ENCODE data around the gene NXT1. TPM values are rescaled to one million over a fixed set of nuclear protein-coding genes. Genes with fewer than 3 reads are reported as not detected.

NXT1 gene
- total RNA-seq, 1 experiment from 2014 or later: 34.1 TPM

DNA sequence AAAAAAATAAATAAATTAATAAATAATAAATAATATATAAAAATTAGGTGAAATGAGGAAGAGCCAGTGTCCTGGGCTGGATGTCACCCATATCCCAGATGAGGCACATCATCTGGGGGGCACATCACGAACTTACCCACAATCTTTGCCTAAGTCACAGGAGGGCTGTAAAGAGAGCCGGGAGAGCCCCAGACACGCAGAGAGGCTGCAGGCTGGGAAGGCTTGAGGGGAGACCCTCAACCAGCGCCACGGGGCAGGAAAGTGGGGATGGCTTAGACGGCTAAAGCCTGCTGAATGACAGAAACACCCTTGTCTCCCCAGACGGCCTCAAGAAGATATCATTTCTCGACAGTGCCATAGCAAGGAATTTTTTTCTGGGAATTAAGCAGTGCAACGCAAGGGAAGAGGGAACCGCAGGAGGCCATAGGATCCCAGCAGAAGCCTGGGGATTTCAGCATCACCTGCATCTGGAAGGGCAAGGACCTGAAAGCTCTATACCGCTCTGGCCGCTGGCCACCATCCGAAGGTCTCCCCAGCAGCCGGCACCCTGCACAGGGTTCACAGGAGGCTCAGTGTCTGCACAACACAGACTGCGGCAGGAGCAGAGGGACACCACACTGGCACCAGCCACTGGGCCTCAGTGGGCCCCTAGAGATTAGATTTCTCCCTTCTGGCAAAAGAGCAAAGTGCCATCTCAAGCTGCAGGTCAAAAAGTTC is 22.8 kb upstream of the NXT1 start:
- CTCF ChIA-PET: no interaction called here
- H3K4me3 Mint-ChIP-seq (ENCODE audit: unreplicated experiment): no peak overlapping the region
- Histone ChIP-seq H3K4me3 (ENCODE audit: low read depth, low read length) (no peak overlapping the region), H3K36me3 (ENCODE audit: control insufficient read depth, insufficient read depth, low read length) (no peaks in the 10 kb centered on the region), H3K4me1 (peaks cover 10% of the 10 kb centered on the region; the same call in 1 of the 2 replicates), H3K9me3 (no peaks in the 10 kb centered on the region; the same call in 1 of the 2 replicates), H3K27me3 (replicated peaks; ENCODE audit: control insufficient read depth, insufficient read depth, low read length) (no peaks in the 10 kb centered on the region)
- H3K27me3 Mint-ChIP-seq (ENCODE audit: insufficient read depth, unreplicated experiment): no peaks in the 10 kb centered on the region
- H3K36me3 Mint-ChIP-seq (ENCODE audit: insufficient read depth, unreplicated experiment): no peaks in the 10 kb centered on the region
- H3K9me3 Mint-ChIP-seq (ENCODE audit: unreplicated experiment): no peaks in the 10 kb centered on the region
- intact Hi-C loops (cut with micrococcal nuclease; ENCODE audit: unreplicated experiment): no loop called here
- H3K27ac Mint-ChIP-seq (ENCODE audit: unreplicated experiment): no peak overlapping the region
- H3K4me1 Mint-ChIP-seq (ENCODE audit: low read depth, unreplicated experiment): no peaks in the 10 kb centered on the region
- BruUV-seq (replicated peaks): no TSS peak
- no peak for DNase-seq
- TF ChIP-seq, protein P1, sequence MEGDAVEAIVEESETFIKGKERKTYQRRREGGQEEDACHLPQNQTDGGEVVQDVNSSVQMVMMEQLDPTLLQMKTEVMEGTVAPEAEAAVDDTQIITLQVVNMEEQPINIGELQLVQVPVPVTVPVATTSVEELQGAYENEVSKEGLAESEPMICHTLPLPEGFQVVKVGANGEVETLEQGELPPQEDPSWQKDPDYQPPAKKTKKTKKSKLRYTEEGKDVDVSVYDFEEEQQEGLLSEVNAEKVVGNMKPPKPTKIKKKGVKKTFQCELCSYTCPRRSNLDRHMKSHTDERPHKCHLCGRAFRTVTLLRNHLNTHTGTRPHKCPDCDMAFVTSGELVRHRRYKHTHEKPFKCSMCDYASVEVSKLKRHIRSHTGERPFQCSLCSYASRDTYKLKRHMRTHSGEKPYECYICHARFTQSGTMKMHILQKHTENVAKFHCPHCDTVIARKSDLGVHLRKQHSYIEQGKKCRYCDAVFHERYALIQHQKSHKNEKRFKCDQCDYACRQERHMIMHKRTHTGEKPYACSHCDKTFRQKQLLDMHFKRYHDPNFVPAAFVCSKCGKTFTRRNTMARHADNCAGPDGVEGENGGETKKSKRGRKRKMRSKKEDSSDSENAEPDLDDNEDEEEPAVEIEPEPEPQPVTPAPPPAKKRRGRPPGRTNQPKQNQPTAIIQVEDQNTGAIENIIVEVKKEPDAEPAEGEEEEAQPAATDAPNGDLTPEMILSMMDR (IDR thresholded peaks at IDR 0.05; ENCODE audit: insufficient read depth in 1 of 2, low read depth in 1 of 2, low read length in 1 of 2, severe bottlenecking in 1 of 2, unreplicated experiment in 1 of 2): no peak
- POLR2A ChIA-PET: no interaction called here

DNA sequence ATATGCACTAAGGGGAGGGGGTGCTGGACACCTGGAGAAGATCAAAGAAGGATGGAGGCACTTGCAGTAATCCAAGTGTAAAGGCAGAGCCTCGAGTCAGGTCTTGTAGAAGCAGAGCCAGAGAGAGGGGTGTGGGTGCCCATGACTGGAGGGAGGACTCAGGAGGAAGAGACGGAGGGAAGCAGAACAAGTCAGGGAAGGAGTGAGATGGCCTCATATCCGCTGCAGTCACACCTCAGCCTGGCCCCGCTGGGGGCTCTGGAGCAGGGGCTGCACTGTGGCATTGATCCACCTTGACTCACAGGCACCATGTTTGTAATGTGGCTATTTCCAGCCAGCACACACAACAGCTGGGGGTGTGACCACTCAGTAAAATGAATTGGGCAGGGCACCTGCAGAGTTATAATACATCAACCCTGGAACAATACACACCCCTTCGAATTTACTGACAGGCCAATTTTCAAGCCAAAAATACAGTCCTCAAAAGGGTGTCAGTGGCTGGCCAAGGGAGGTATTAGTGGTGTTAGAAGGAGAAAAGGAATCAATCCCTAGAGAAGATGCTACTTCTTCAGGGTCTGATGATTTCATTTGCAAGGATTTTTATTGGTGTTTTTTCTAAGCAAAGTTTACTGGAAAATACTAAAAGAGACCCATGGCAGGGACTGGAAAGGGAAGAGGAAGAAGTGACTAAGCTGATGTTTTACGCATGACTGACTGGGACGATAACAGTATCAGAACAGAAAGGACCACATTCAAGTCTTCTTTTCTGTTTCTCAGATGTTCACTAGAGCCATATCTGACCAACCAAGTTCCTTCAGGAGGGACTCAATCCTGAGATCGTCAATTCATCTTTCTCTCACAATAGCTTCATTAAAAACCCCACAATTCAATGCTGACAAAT is 18.9 kb upstream of the NXT1 start:
- POLR2A ChIA-PET: no interaction called here
- no peaks in the 10 kb centered on the region for H3K27me3 Mint-ChIP-seq (ENCODE audit: insufficient read depth, unreplicated experiment)

DNA sequence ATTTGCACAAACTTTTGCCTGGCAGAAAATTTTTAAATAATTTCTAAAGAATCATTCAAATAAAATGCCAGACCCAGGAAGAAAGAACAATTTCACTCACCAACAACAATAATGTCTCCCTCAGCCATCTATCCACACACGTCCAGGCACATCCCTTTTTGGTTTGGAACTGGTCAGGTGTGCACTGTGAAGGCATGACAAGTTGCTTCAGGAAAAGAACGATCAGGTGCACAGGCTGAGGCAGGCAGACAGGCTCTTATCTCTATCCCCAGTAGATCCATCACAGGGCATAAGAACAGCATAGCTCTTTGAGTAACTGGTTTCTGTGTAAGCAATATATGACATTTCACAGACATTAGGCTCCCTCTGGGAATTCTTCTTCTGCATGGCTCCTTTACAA is 18.1 kb upstream of the NXT1 start:
- ChIA-PET CTCF (interaction anchor here (0.6 kb wide), 1 partner anchor 211 kb away, joined by 3 read pairs; no protein-coding TSS in a partner anchor), POLR2A (no interaction called here)
- Histone ChIP-seq H3K36me3 (ENCODE audit: control insufficient read depth, insufficient read depth, low read length) (no peaks in the 10 kb centered on the region), H3K4me1 (no peaks in the 10 kb centered on the region), H3K9me3 (no peaks in the 10 kb centered on the region; the same call in 1 of the 2 replicates), H3K27me3 (replicated peaks; ENCODE audit: control insufficient read depth, insufficient read depth, low read length) (no peaks in the 10 kb centered on the region), H3K4me3 (ENCODE audit: low read depth, low read length) (no peak overlapping the region)
- no peaks in the 10 kb centered on the region for H3K27me3 Mint-ChIP-seq (ENCODE audit: insufficient read depth, unreplicated experiment)
- no TSS peak for BruUV-seq (replicated peaks)
- no peak overlapping the region for H3K4me3 Mint-ChIP-seq (ENCODE audit: unreplicated experiment)
- peaks cover 6% of the 10 kb centered on the region for H3K36me3 Mint-ChIP-seq (ENCODE audit: insufficient read depth, unreplicated experiment)
- TF ChIP-seq, protein P1 (IDR thresholded peaks at IDR 0.05; ENCODE audit: insufficient read depth in 1 of 2, low read depth in 1 of 2, low read length in 1 of 2, severe bottlenecking in 1 of 2, unreplicated experiment in 1 of 2): no peak
- intact Hi-C loops (cut with micrococcal nuclease; ENCODE audit: unreplicated experiment): no loop called here
- no peak overlapping the region for H3K27ac Mint-ChIP-seq (ENCODE audit: unreplicated experiment)
- no peaks in the 10 kb centered on the region for H3K9me3 Mint-ChIP-seq (ENCODE audit: unreplicated experiment)
- peaks cover 3% of the 10 kb centered on the region for H3K4me1 Mint-ChIP-seq (ENCODE audit: low read depth, unreplicated experiment)
- no peak for DNase-seq

More for the DNA sequence above, 18.9 kb upstream of the NXT1 start:
- TF ChIP-seq, protein P1 (IDR thresholded peaks at IDR 0.05; ENCODE audit: insufficient read depth in 1 of 2, low read depth in 1 of 2, low read length in 1 of 2, severe bottlenecking in 1 of 2, unreplicated experiment in 1 of 2): no peak
- no peaks in the 10 kb centered on the region for H3K9me3 Mint-ChIP-seq (ENCODE audit: unreplicated experiment)
- Histone ChIP-seq H3K4me3 (ENCODE audit: low read depth, low read length) (no peak overlapping the region), H3K4me1 (no peaks in the 10 kb centered on the region), H3K36me3 (ENCODE audit: control insufficient read depth, insufficient read depth, low read length) (no peaks in the 10 kb centered on the region), H3K9me3 (no peaks in the 10 kb centered on the region; the same call in 1 of the 2 replicates), H3K27me3 (replicated peaks; ENCODE audit: control insufficient read depth, insufficient read depth, low read length) (no peaks in the 10 kb centered on the region)
- H3K4me1 Mint-ChIP-seq (ENCODE audit: low read depth, unreplicated experiment): no peaks in the 10 kb centered on the region
- no peak overlapping the region for H3K27ac Mint-ChIP-seq (ENCODE audit: unreplicated experiment)
- CTCF ChIA-PET: interaction anchor here (0.5 to 0.6 kb wide), 2 partner anchors 210 to 640 kb away, joined by 3 read pairs; no protein-coding TSS in a partner anchor
- H3K36me3 Mint-ChIP-seq (ENCODE audit: insufficient read depth, unreplicated experiment): peaks cover 6% of the 10 kb centered on the region
- BruUV-seq (replicated peaks): no TSS peak
- intact Hi-C loops (cut with micrococcal nuclease; ENCODE audit: unreplicated experiment): no loop called here
- H3K4me3 Mint-ChIP-seq (ENCODE audit: unreplicated experiment): no peak overlapping the region
- DNase-seq: no peak

Data from Caco-2 (cell line).